H9 (cell line): ENCODE measurements around the gene GALT. TPM values are rescaled to one million over a fixed set of nuclear protein-coding genes. Genes with fewer than 3 reads are reported as not detected.

Experiments
- DNase-seq: peaks from one replicate; pipeline ENCODE4 v3.0.0-alpha.2; 2017
- H2AFZ ChIP-seq: one replicate; pipeline ENCODE4 v1.6.1; 2013; ENCODE audit warnings: mild to moderate bottlenecking, low read length, control low read depth, moderate library complexity
- H2AK5ac ChIP-seq: 2 replicates; pipeline ENCODE4 v1.6.1; 2013; ENCODE audit warnings: low read length, control low read depth, mixed read lengths; ENCODE audit not compliant: insufficient read length
- H2BK120ac ChIP-seq: one replicate; pipeline ENCODE4 v1.6.1; 2013; ENCODE audit warnings: low read depth, mild to moderate bottlenecking, low read length, control low read depth, inconsistent platforms; ENCODE audit not compliant: poor library complexity, severe bottlenecking
- H2BK12ac ChIP-seq: 2 replicates; pipeline ENCODE4 v1.6.1; 2013; ENCODE audit warnings: low read length, control low read depth, mixed read lengths, low read depth; ENCODE audit not compliant: insufficient read length
- H2BK15ac ChIP-seq: 2 replicates; pipeline ENCODE4 v1.6.1; 2013; ENCODE audit warnings: low read depth, low read length, control low read depth
- H2BK20ac ChIP-seq: one replicate; pipeline ENCODE4 v1.6.1; 2013; ENCODE audit warnings: low read depth, mild to moderate bottlenecking, low read length, control low read depth, inconsistent platforms; ENCODE audit not compliant: poor library complexity, severe bottlenecking
- H2BK5ac ChIP-seq: 2 replicates; pipeline ENCODE4 v1.6.1; 2013; ENCODE audit warnings: low read length, control low read depth, mixed read lengths; ENCODE audit not compliant: insufficient read length
- H3K14ac ChIP-seq: 2 replicates; pipeline ENCODE4 v1.6.1; 2013; ENCODE audit warnings: low read length, control low read depth; ENCODE audit not compliant: insufficient read depth
- H3K18ac ChIP-seq: 2 replicates; pipeline ENCODE4 v1.6.1; 2013; ENCODE audit warnings: low read depth, mild to moderate bottlenecking, mixed read lengths, low read length, control low read depth; ENCODE audit not compliant: insufficient read length
- H3K23ac ChIP-seq: 2 replicates; pipeline ENCODE4 v1.6.1; 2013; ENCODE audit warnings: low read length, control low read depth, mixed read lengths, low read depth; ENCODE audit not compliant: insufficient read length
- H3K23me2 ChIP-seq: 2 replicates; pipeline ENCODE4 v1.6.1; 2013; ENCODE audit warnings: low read depth, mild to moderate bottlenecking, mixed read lengths, low read length, control low read depth; ENCODE audit not compliant: insufficient read length, poor library complexity, severe bottlenecking
- H3K27ac ChIP-seq: 2 replicates; pipeline ENCODE4 v1.5.1; 2013; ENCODE audit warnings: low read length, control low read depth, mixed read lengths, low read depth; ENCODE audit not compliant: insufficient read length
- H3K27me3 ChIP-seq: 2 replicates; pipeline ENCODE4 v1.6.1; 2013; ENCODE audit warnings: low read length, control low read depth, inconsistent platforms; ENCODE audit not compliant: insufficient read depth
- H3K4ac ChIP-seq: 2 replicates; pipeline ENCODE4 v1.6.1; 2013; ENCODE audit warnings: low read depth, mild to moderate bottlenecking, control low read depth, inconsistent platforms, low read length, moderate library complexity
- H3K4me1 ChIP-seq: 2 replicates; pipeline ENCODE4 v1.6.1; 2013; ENCODE audit warnings: low read length, control low read depth, inconsistent platforms; ENCODE audit not compliant: insufficient read depth
- H3K4me2 ChIP-seq: 2 replicates; pipeline ENCODE4 v1.6.1; 2013; ENCODE audit warnings: low read length, control low read depth, mixed read lengths; ENCODE audit not compliant: insufficient read length, insufficient read depth
- H3K56ac ChIP-seq: 2 replicates; pipeline ENCODE4 v1.6.1; 2013; ENCODE audit warnings: low read depth, mild to moderate bottlenecking, mixed read lengths, low read length, control low read depth; ENCODE audit not compliant: insufficient read length
- H3K79me1 ChIP-seq: 2 replicates; pipeline ENCODE4 v1.6.1; 2013; ENCODE audit warnings: low read depth, mild to moderate bottlenecking, moderate library complexity, low read length, control low read depth, inconsistent platforms; ENCODE audit not compliant: insufficient read depth, poor library complexity, severe bottlenecking
- H3K79me2 ChIP-seq: 2 replicates; pipeline ENCODE4 v1.6.1; 2013; ENCODE audit warnings: low read length, control low read depth, inconsistent platforms; ENCODE audit not compliant: insufficient read depth
- H3K9ac ChIP-seq: 2 replicates; pipeline ENCODE4 v1.6.1; 2013; ENCODE audit warnings: low read length, control low read depth, mixed read lengths; ENCODE audit not compliant: insufficient read length; ENCODE audit errors: extremely low read depth
- H3K9me3 ChIP-seq: one replicate; pipeline ENCODE4 v1.6.1; 2013; ENCODE audit warnings: low read depth, low read length, inconsistent platforms; ENCODE audit not compliant: control insufficient read depth
- H3T11ph ChIP-seq: one replicate; pipeline ENCODE4 v1.6.1; 2013; ENCODE audit warnings: mild to moderate bottlenecking, low read length, control low read depth, inconsistent platforms
- H4K20me1 ChIP-seq: one replicate; pipeline ENCODE4 v1.6.1; 2013; ENCODE audit not compliant: control insufficient read depth, insufficient read length, insufficient read depth
- H4K5ac ChIP-seq: 2 replicates; pipeline ENCODE4 v1.6.1; 2013; ENCODE audit warnings: low read depth, mild to moderate bottlenecking, mixed read lengths, low read length, control low read depth; ENCODE audit not compliant: insufficient read length
- H4K8ac ChIP-seq: replicated peaks from 2 replicates; pipeline ENCODE4 v1.6.1; 2013; ENCODE audit warnings: low read length, control low read depth, mixed read lengths, low read depth; ENCODE audit not compliant: insufficient read length
- H4K91ac ChIP-seq: 2 replicates; pipeline ENCODE4 v1.6.1; 2013; ENCODE audit warnings: low read depth, mild to moderate bottlenecking, moderate library complexity, mixed read lengths, low read length, control low read depth; ENCODE audit not compliant: insufficient read length
- H3K27ac Mint-ChIP-seq, 3 experiments: 2 replicates in 2 of 3; 3 replicates in 1 of 3; pipeline ENCODE4 v1.8.0; 2020 to 2021; ENCODE audit warnings: mixed read lengths in 3 of 3, mild to moderate bottlenecking in 1 of 3, moderate library complexity in 1 of 3
- H3K27me3 Mint-ChIP-seq: 2 replicates; pipeline ENCODE4 v1.8.0; 2021; ENCODE audit warnings: low read depth, mild to moderate bottlenecking, moderate library complexity, mixed read lengths
- H3K36me3 Mint-ChIP-seq, 3 experiments: 2 replicates in 2 of 3; 3 replicates in 1 of 3; pipeline ENCODE4 v1.8.0; 2020 to 2021; ENCODE audit warnings: low read depth in 3 of 3, mixed read lengths in 3 of 3; ENCODE audit not compliant: insufficient read depth in 1 of 3
- H3K4me1 Mint-ChIP-seq, 2 experiments: 2 replicates each; pipeline ENCODE4 v1.8.0; 2020; ENCODE audit warnings: mixed read lengths in 2 of 2
- H3K4me3 Mint-ChIP-seq, 2 experiments: 2 replicates in 1 of 2; 3 replicates in 1 of 2; pipeline ENCODE4 v1.8.0; 2020 to 2021; ENCODE audit warnings: mild to moderate bottlenecking in 2 of 2, mixed read lengths in 2 of 2, moderate library complexity in 1 of 2
- H3K9me3 Mint-ChIP-seq, 2 experiments: 2 replicates in 1 of 2; 3 replicates in 1 of 2; pipeline ENCODE4 v1.8.0; 2020; ENCODE audit warnings: mild to moderate bottlenecking in 2 of 2, mixed read lengths in 2 of 2, moderate library complexity in 1 of 2
- WGBS: extraction: QIAGEN DNeasy Blood & Tissue Kit; methylation state at CpG from one replicate; pipeline ENCODE4 v1.1.7; 2013; ENCODE audit warnings: missing lambda C conversion rate, low lambda C conversion rate, mixed read lengths; ENCODE audit not compliant: insufficient read length; ENCODE audit errors: extremely low coverage; 5-methylcytosine and 5-hydroxymethylcytosine counted together
- total RNA-seq: library from RNA; stranded (reverse); gene quantifications from 2 replicates; pipeline ENCODE4 v1.2.1, GENCODE V29; 2021
- TF ChIP-seq, protein P1 (sequence below): fragments of 200-600 bp; sonication (generic); conservative IDR thresholded peaks from 3 replicates; pipeline ENCODE4 v1.8.0; 2021; ENCODE audit warnings: antibody characterized with exemption, mild to moderate bottlenecking

Gene GALT
- total RNA-seq, 1 experiment from 2014 or later, result 41.5 TPM

GRCh38 chr9:34684145-34684544 is 37.7 kb downstream of the GALT start:
- peaks cover 8% of the 10 kb centered on the region; the same call in 1 of the 2 replicates for H3K4me1 ChIP-seq
- no peak overlapping the region for H3K4me3 Mint-ChIP-seq
- no peaks in the 10 kb centered on the region for H4K20me1 ChIP-seq
- no peak overlapping the region for H3T11ph ChIP-seq
- H3K4ac ChIP-seq, result no peak overlapping the region
- H3K18ac ChIP-seq, result no peak overlapping the region
- H4K5ac ChIP-seq, result no peak overlapping the region
- H2BK12ac ChIP-seq, result no peak overlapping the region
- no peak overlapping the region for H3K9ac ChIP-seq
- no peak overlapping the region for H2AK5ac ChIP-seq
- peaks cover 13 to 17% of the 10 kb centered on the region in 2 experiments for H3K4me1 Mint-ChIP-seq
- no peaks in the 10 kb centered on the region for H3K9me3 ChIP-seq
- H2BK20ac ChIP-seq, result no peak overlapping the region
- no peaks in the 10 kb centered on the region for H3K9me3 Mint-ChIP-seq
- H3K14ac ChIP-seq, result no peak overlapping the region
- H3K23ac ChIP-seq, result no peak overlapping the region
- H2AFZ ChIP-seq, result no peak overlapping the region
- H3K23me2 ChIP-seq, result no peaks in the 10 kb centered on the region
- no CpG with 5 or more reads among the region's 4 CpGs for WGBS
- TF ChIP-seq, protein P1, sequence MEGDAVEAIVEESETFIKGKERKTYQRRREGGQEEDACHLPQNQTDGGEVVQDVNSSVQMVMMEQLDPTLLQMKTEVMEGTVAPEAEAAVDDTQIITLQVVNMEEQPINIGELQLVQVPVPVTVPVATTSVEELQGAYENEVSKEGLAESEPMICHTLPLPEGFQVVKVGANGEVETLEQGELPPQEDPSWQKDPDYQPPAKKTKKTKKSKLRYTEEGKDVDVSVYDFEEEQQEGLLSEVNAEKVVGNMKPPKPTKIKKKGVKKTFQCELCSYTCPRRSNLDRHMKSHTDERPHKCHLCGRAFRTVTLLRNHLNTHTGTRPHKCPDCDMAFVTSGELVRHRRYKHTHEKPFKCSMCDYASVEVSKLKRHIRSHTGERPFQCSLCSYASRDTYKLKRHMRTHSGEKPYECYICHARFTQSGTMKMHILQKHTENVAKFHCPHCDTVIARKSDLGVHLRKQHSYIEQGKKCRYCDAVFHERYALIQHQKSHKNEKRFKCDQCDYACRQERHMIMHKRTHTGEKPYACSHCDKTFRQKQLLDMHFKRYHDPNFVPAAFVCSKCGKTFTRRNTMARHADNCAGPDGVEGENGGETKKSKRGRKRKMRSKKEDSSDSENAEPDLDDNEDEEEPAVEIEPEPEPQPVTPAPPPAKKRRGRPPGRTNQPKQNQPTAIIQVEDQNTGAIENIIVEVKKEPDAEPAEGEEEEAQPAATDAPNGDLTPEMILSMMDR, result peak; percentile 19; the same call in 1 of the 3 replicates
- H4K91ac ChIP-seq, result no peak overlapping the region
- H3K27ac Mint-ChIP-seq, result no peak overlapping the region
- no peak overlapping the region for H3K4me2 ChIP-seq
- no peaks in the 10 kb centered on the region; the same call in none of the 2 replicates for H3K27me3 Mint-ChIP-seq
- no peaks in the 10 kb centered on the region for H3K79me2 ChIP-seq
- no peaks in the 10 kb centered on the region for H3K27me3 ChIP-seq
- H2BK15ac ChIP-seq, result no peak overlapping the region
- H4K8ac ChIP-seq, result no peak overlapping the region
- no peaks in the 10 kb centered on the region for H3K79me1 ChIP-seq
- no peak overlapping the region for H2BK5ac ChIP-seq
- no peaks in the 10 kb centered on the region; a peak in 1 of 7 replicates for H3K36me3 Mint-ChIP-seq
- no peak overlapping the region for H2BK120ac ChIP-seq
- H3K56ac ChIP-seq, result no peak overlapping the region
- no peak for DNase-seq
- H3K27ac ChIP-seq, result no peak overlapping the region
